Endothelial cell of umbilical vein (primary cell): ENCODE data around the gene FOXJ3. TPM values are rescaled to one million over a fixed set of nuclear protein-coding genes. Genes with fewer than 3 reads are reported as not detected.

Experiments used
- BruUV-seq: library from RNA; stranded (reverse); fragments of 400-500 nt; replicated peaks from 2 replicates; lab custom pipeline; 2021; lab: Mats Ljungman, UMichigan
- CTCF ChIA-PET: fragments of 300-600, 350-600 bp; sonication (Branson Sonifier 250); formaldehyde crosslinking; loops from one replicate; lab custom pipeline; 2021; ENCODE audit warnings: antibody characterized with exemption, inconsistent platforms; lab: Charles Lee
- POLR2A ChIA-PET: fragments of 300-600, 350-600 bp; sonication (Branson Sonifier 250); formaldehyde crosslinking; loops from one replicate; lab custom pipeline; 2021; ENCODE audit warnings: antibody characterized with exemption, inconsistent platforms; lab: Charles Lee
- DNase-seq: peaks from one replicate; pipeline ENCODE4 v3.0.0-alpha.2; 2011; ENCODE audit warnings: low read depth, low spot score
- FAIRE-seq: peaks from 2 replicates; lab custom pipeline; 2011; peaks lifted over from hg19 to GRCh38; lab: Jason Lieb, UNC
- H2AFZ ChIP-seq: 2 replicates; pipeline ENCODE4 v1.6.0; 2012; ENCODE audit warnings: low read depth, low read length, control low read depth, inconsistent platforms
- H3K27ac ChIP-seq: 2 replicates; pipeline ENCODE4 v1.5.1; 2011; ENCODE audit warnings: low read depth, mild to moderate bottlenecking, control low read depth, low read length, moderate library complexity; ENCODE audit not compliant: insufficient read depth
- H3K27me3 ChIP-seq, 2 experiments: 2 replicates each; pipeline versions ENCODE4 v1.6.0 to v1.6.1; 2011; ENCODE audit warnings: low read length in 2 of 2, mixed read lengths in 1 of 2; ENCODE audit not compliant: control insufficient read depth in 2 of 2, insufficient read depth in 2 of 2
- H3K36me3 ChIP-seq, 2 experiments: 2 replicates in 1 of 2; 3 replicates in 1 of 2; pipeline ENCODE4 v1.5.1; 2011; ENCODE audit warnings: low read length in 2 of 2, mild to moderate bottlenecking in 1 of 2, moderate library complexity in 1 of 2; ENCODE audit not compliant: control insufficient read depth in 2 of 2, insufficient read depth in 2 of 2; ENCODE audit errors: extremely low read depth in 1 of 2
- H3K4me1 ChIP-seq: 3 replicates; pipeline ENCODE4 v1.5.1; 2011; ENCODE audit warnings: mild to moderate bottlenecking, low read length; ENCODE audit not compliant: control insufficient read depth, insufficient read depth; ENCODE audit errors: extremely low read depth
- H3K4me2 ChIP-seq: 2 replicates; pipeline ENCODE4 v1.6.1; 2011; ENCODE audit warnings: low read length, control low read depth, mixed read lengths; ENCODE audit not compliant: insufficient read depth
- H3K4me3 ChIP-seq, 3 experiments: fragments of 200-600 bp in 1 of 3; sonication (generic), shearing (Covaris generic) in 1 of 3; replicated peaks in 1 of 3; 2 replicates each; pipeline ENCODE4 v1.5.1; 2011 to 2016; ENCODE audit warnings: control low read depth in 3 of 3, low read length in 3 of 3, mild to moderate bottlenecking in 2 of 3, inconsistent platforms in 1 of 3, low read depth in 1 of 3, moderate library complexity in 1 of 3; ENCODE audit not compliant: insufficient read depth in 1 of 3
- H3K79me2 ChIP-seq: 2 replicates; pipeline ENCODE4 v1.6.0; 2012; ENCODE audit warnings: low read length, inconsistent platforms; ENCODE audit not compliant: control insufficient read depth, insufficient read depth
- H3K9ac ChIP-seq: replicated peaks from 2 replicates; pipeline ENCODE3; 2011; ENCODE audit warnings: low read length, control low read depth; ENCODE audit not compliant: insufficient read depth; ENCODE audit errors: extremely low read depth
- H3K9me1 ChIP-seq: replicated peaks from 3 replicates; pipeline ENCODE4 v1.6.0; 2011; ENCODE audit warnings: mild to moderate bottlenecking, low read length; ENCODE audit not compliant: control insufficient read depth, insufficient read depth; ENCODE audit errors: extremely low read depth
- H3K9me3 ChIP-seq: replicated peaks from 2 replicates; pipeline ENCODE4 v1.5.1; 2012; ENCODE audit warnings: low read length, inconsistent platforms; ENCODE audit not compliant: control insufficient read depth, insufficient read depth
- H4K20me1 ChIP-seq: replicated peaks from 2 replicates; pipeline ENCODE3; 2011; ENCODE audit warnings: mild to moderate bottlenecking, low read length; ENCODE audit not compliant: control insufficient read depth, insufficient read depth; ENCODE audit errors: extremely low read depth
- CTCF ChIP-seq, 2 donors: IDR thresholded peaks; 1 replicate in 1 of 2; 2 replicates in 1 of 2; pipeline ENCODE4 v1.5.1; 2011; ENCODE audit warnings: low read length in 2 of 2, mild to moderate bottlenecking in 2 of 2, moderate library complexity in 2 of 2, control low read depth in 1 of 2, inconsistent platforms in 1 of 2, low read depth in 1 of 2; ENCODE audit not compliant: insufficient read depth in 1 of 2; ENCODE audit errors: extremely low read depth in 1 of 2
- FOS ChIP-seq: IDR thresholded peaks from 2 replicates; pipeline ENCODE4 v1.6.1; 2011; ENCODE audit warnings: mild to moderate bottlenecking, low read length, moderate library complexity, borderline replicate concordance; ENCODE audit not compliant: insufficient read depth
- MYC ChIP-seq: IDR thresholded peaks from one replicate; pipeline ENCODE4 v1.6.1; 2011; ENCODE audit warnings: mild to moderate bottlenecking, low read depth, low read length
- POLR2A ChIP-seq: IDR thresholded peaks from 2 replicates; pipeline ENCODE4 v1.6.1; 2012; ENCODE audit warnings: low read depth, mild to moderate bottlenecking, control low read depth, low read length
- POLR2AphosphoS5 ChIP-seq: IDR thresholded peaks from 2 replicates; pipeline ENCODE4 v1.6.1; 2012; ENCODE audit warnings: low read depth, mild to moderate bottlenecking, control low read depth, low read length, moderate library complexity; ENCODE audit not compliant: insufficient read depth
- dilution Hi-C: fragments of 300-500 bp; cut with MboI; formaldehyde crosslinking; loops from one replicate; pipeline ENCODE4 v1.15.0; 2019; ENCODE audit warnings: low sequenced_read_pairs; ENCODE audit not compliant: extremely low pct_ligation_motif_present
- intact Hi-C: fragments of 100-400 bp; cut with micrococcal nuclease; formaldehyde crosslinking; loops from one replicate; pipeline ENCODE4 v1.10.0; 2022
- polyA plus RNA-seq, 4 experiments: library from polyadenylated mRNA; depleted of rRNA in 3 of 4; stranded (reverse) in 3 of 4; unstranded in 1 of 4; fragments of >200 nt; gene quantifications; 2 replicates each; pipeline versions ENCODE4 v1.2.1 to v1.2.3, GENCODE V29; 2011 to 2012; ENCODE audit warnings: missing spikeins in 1 of 4
- total RNA-seq: library from RNA; stranded (reverse); gene quantifications from 2 replicates; pipeline ENCODE4 v1.2.3, GENCODE V29; 2021
- TF ChIP-seq, protein P1 (sequence below): IDR thresholded peaks from 2 replicates; pipeline ENCODE4 v1.6.1; 2011; ENCODE audit not compliant: insufficient read depth, insufficient read length

FOXJ3 gene
- total and polyA plus RNA-seq, 2 donors (not counting 3 experiments of a cell fraction or from before 2014, with no cell fraction given): 34.7 to 38.8 TPM

GRCh38 chr1:42250164-42250563 is 84.9 kb downstream of the FOXJ3 start:
- no TSS peak for BruUV-seq

More at GRCh38 chr1:42250164-42250563, 84.9 kb downstream of the FOXJ3 start:
- Histone ChIP-seq H3K79me2 (peaks cover 40% of the 10 kb centered on the region), H3K27me3 (no peaks in the 10 kb centered on the region), H3K36me3 (no peaks in the 10 kb centered on the region), H4K20me1 (no peaks in the 10 kb centered on the region), H3K9ac (no peak overlapping the region), H3K9me3 (no peaks in the 10 kb centered on the region), H3K4me2 (no peak overlapping the region), H2AFZ (no peak overlapping the region), H3K4me1 (no peaks in the 10 kb centered on the region), H3K9me1 (no peaks in the 10 kb centered on the region), H3K27ac (no peak overlapping the region), H3K4me3 (no peak overlapping the region)
- dilution Hi-C loops (no loop called here), intact Hi-C loops (no loop called here)
- CTCF ChIA-PET: interaction anchor here (1.2 kb wide), 1 partner anchor 77 kb away, joined by 3 read pairs; no protein-coding TSS in a partner anchor
- DNase-seq (no peak), FAIRE-seq (no peak)
- TF ChIP-seq CTCF (IDR thresholded peaks at IDR 0.05; ENCODE audit: extremely low read depth in 1 of 2, insufficient read depth in 1 of 2, low read depth in 1 of 2, low read length in 2 of 2): no peak
- TF ChIP-seq MYC: no peak
- TF ChIP-seq FOS: no peak
- no peak for TF ChIP-seq POLR2AphosphoS5
- no peak for TF ChIP-seq POLR2A
- TF ChIP-seq, protein P1, sequence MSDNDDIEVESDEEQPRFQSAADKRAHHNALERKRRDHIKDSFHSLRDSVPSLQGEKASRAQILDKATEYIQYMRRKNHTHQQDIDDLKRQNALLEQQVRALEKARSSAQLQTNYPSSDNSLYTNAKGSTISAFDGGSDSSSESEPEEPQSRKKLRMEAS: no peak
- POLR2A ChIA-PET: no interaction called here
